SW 1271 (cell line): ENCODE measurements around the gene DST.

Source experiments
- DNase-seq, 2 experiments: peaks; one replicate each; lab custom pipeline; 2025; lab: John Stamatoyannopoulos, UW

Gene DST

GRCh38 chr6:56620229-56620868 lies 22.3 kb downstream of the DST start:
- no peak for DNase-seq

- no peak for DNase-seq
Observed at GRCh38 chr6:56618050-56618449, 24.6 kb downstream of the DST start.

GRCh38 chr6:56616967-56617366 lies 25.7 kb downstream of the DST start:
- DNase-seq = no peak

GRCh38 chr6:56613247-56613851 lies 29.3 kb downstream of the DST start:
- DNase-seq = no peak

- no peak for DNase-seq
Observed at GRCh38 chr6:56608332-56608731, 34.4 kb downstream of the DST start.

GRCh38 chr6:56607111-56607752 lies 35.5 kb downstream of the DST start:
- DNase-seq = no peak

DNA sequence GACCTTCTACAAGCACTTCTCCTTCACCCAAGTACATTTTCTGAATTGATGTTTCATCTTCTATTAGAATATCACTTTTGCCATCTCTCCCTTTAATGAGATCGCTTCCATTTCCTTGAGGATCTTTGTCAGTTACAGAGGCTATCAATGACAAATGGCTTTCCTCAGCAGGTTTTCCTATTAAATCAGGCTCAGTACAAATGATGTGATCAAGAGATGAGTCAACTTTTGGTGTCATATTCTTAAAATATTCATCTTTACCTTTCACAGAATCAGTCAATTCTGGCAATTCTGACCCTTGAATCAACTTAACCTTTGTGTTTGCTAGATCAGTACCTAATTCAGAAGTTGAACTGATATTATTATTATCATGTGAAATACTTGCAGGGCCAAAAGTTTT lies 37.3 kb downstream of the DST start:
- no peak for DNase-seq

- DNase-seq = no peak
Observed at GRCh38 chr6:56604186-56604585, 38.5 kb downstream of the DST start.

DNA sequence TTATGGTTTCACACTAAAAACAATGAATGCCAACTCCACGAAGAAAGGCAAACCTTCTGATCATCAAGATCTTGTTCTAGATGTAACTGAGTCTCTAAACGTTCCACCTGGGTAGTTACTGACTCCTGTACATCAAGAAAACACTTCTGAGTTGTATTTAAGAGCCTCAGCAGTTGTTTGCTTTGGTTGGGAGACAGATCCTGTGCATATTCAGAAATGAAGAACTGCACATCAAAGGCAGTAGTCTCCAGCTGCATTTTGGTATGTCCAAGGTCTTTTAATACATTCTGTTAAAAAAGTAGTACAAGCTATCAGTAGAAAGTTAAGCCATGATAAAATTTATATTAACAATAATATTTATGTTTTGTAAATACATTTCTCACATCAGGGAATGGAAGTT lies 41.3 kb downstream of the DST start:
- no peak for DNase-seq

GRCh38 chr6:56595490-56596122 lies 47.1 kb downstream of the DST start:
- DNase-seq = peak in 1 of 2 experiments; percentile 27

DNA sequence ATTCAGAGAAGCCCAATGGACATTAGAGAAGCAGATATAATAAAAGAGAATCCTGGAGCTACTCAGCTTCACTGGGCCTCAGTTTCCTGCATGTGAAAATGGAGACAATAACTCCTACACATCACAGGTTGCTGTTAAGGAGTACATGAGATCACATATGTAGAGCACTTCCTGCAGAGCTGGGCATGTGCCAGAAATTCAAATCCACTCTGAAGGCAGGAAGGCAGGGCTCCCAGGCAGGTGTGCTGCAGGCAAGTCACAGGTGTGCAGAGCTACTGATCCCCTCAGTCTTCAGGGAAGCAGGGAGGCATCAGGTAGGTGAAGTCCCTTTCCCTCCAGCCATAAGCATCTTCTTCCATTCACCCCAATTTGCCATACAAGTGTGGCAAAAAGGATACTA lies 48.0 kb downstream of the DST start:
- DNase-seq = no peak

GRCh38 chr6:56593801-56594318 lies 48.8 kb downstream of the DST start:
- no peak for DNase-seq

GRCh38 chr6:56582236-56582635 lies 60.5 kb downstream of the DST start:
- DNase-seq = no peak

DNA sequence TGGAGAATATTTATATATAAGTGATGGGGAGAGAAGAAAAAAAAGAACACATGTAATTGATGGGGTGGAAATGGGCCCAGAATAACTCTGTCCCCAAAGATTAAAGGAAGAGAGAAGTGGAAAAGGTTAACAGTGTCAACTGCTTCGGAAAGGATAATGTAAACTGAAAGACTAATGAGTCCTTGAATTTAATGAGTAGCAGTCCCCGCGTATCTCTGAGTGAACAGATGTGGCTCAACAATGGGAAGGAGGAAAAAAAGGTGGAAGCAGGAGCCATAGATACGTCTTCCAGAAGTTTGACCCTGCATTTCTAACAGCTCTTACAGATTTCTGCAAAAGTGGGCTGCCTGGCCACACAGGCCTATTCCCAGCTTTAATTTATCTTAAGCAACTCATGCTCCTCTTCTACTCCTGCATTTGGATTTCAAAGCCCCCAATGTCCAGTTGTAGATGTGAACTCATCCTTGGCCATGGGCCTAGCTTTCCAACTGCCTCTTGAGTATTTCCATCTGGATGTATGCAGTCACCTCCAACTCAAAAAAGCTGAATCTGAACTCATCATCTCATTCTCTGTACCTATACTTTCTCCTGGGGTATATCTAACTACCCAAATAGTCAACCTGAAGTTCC lies 61.3 kb downstream of the DST start:
- no peak for DNase-seq

DNA sequence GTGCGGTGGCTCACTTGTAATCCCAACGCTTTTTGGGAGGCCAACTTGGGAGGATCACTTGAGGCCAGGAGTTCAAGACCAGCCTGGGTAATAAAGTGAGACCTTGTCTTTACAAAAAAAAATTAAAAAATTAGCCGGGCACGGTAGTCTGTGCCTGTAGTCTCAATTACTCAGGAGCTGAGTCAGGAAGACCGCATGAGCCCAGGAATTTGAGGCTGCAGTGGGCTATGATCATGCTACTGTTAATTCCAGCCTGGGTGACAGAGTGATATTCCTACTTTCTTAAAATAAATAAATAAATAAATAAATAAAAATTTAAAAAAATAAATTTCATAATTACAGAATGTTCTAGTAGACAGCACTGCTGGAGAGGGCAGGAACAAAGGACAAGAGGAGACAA lies 62.4 kb downstream of the DST start:
- no peak for DNase-seq

DNA sequence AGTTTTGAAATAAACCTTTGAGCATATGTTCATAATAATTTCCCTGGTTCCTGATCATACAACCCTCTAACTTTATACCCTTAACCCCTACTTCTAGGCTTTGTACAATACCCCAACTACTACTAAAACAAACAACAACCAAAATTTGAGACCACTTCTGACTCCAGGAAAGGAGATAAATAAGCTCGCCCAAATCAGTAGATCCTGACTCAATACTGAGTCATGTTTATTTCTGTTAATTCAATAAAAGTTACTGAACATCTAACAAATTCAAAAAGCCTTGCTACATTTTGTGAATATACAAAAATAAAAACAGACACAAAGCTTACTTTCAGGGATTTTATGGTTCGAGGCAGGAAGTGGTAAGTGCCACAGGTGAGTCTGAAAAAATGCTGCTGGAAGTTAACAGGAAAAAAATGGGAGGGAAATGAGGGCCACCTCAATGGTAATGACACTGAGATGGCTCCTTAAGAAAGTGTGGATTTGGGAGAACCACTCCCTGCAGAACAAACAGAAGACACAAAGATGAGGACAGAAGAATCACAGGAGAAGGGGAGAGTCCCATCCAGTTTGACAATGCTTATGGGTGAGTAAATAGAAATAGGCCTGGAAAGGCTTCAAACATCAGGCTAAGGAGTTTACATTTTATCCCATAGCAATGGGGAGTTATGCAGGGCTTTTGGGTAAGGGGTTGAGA lies 63.4 kb downstream of the DST start:
- no peak for DNase-seq

- no peak for DNase-seq
Observed at GRCh38 chr6:56575736-56576135, 67.0 kb downstream of the DST start.

DNA sequence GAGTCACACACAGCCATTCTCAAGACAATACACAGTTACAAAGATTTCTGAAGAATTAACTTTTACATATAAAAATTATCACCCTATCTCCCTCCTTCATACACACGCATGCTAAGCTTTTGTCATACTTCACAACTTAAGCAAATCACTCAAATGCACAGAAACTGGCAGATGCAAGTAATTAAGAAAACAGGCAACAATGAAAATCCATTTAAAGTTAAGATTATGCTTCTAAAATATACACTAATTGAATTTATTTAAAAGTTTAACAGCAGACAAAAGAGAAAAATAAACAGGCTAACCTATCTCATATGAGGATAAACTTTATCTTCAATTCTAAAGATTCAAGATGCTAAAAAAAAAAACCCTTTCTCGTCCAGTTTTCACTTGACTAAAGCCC lies 68.4 kb downstream of the DST start:
- no peak for DNase-seq

GRCh38 chr6:56573624-56574023 lies 69.1 kb downstream of the DST start:
- no peak for DNase-seq

- no peak for DNase-seq
Observed at GRCh38 chr6:56572788-56573471, 69.8 kb downstream of the DST start.

GRCh38 chr6:56571605-56572004 lies 71.1 kb downstream of the DST start:
- DNase-seq = no peak
